ENCODE results near the gene ABITRAM. TPM values are rescaled to one million over a fixed set of nuclear protein-coding genes. Genes with fewer than 3 reads are reported as not detected.
"Not testable (repeated sequence)": the region's sequence is repeated elsewhere in the genome, so short reads cannot be mapped to it uniquely, and the experiment has no call there.

The ABITRAM gene
- total RNA-seq = 10 to 100 TPM in 6 of 9 donors, 1 to 10 TPM in 3; 3.5 to 20.2 (median 12.1) TPM
- polyA plus RNA-seq = 10 to 100 TPM; 13.2 to 33.0 (median 17.1) TPM
- long read RNA-seq, donor 1, transcript FAM206A-201 (6 exons, 2,134 nt) = major isoform, 12 of 545 reads
- long read RNA-seq, donor 1, partial matches to known transcripts = 461 of 545 reads
- long read RNA-seq, donor 1, other reads (novel, unspliced or antisense) = 70 of 545 reads
- long read RNA-seq, donor 2, partial matches to known transcripts = 842 of 889 reads
- long read RNA-seq, donor 2, other reads (novel, unspliced or antisense) = 44 of 889 reads
- long read RNA-seq, donor 3, transcript FAM206A-201 (6 exons, 2,134 nt) = major isoform, 8 of 545 reads
- long read RNA-seq, donor 3, partial matches to known transcripts = 386 of 545 reads
- long read RNA-seq, donor 3, other reads (novel, unspliced or antisense) = 150 of 545 reads
- long read RNA-seq, donor 4, partial matches to known transcripts = 0 of 5 reads
- long read RNA-seq, donor 4, other reads (novel, unspliced or antisense) = 1 of 5 reads
- long read RNA-seq, donor 5, transcript FAM206A-201 (6 exons, 2,134 nt) = major isoform, 10 of 17 reads
- long read RNA-seq, donor 5, partial matches to known transcripts = 0 of 17 reads
- long read RNA-seq, donor 5, other reads (novel, unspliced or antisense) = 6 of 17 reads
- long read RNA-seq, donor 6, partial matches to known transcripts = 0 of 3 reads
- long read RNA-seq, donor 6, other reads (novel, unspliced or antisense) = 1 of 3 reads
- long read RNA-seq, donor 7, partial matches to known transcripts = 269 of 297 reads
- long read RNA-seq, donor 7, other reads (novel, unspliced or antisense) = 26 of 297 reads
- long read RNA-seq, donor 8, transcript FAM206A-201 (6 exons, 2,134 nt) = major isoform, 10 of 861 reads
- long read RNA-seq, donor 8, partial matches to known transcripts = 834 of 861 reads
- long read RNA-seq, donor 8, other reads (novel, unspliced or antisense) = 16 of 861 reads
- long read RNA-seq, donor 9, partial matches to known transcripts = 401 of 643 reads
- long read RNA-seq, donor 9, other reads (novel, unspliced or antisense) = 238 of 643 reads
- long read RNA-seq, donor 10, transcript FAM206A-201 (6 exons, 2,134 nt) = major isoform, 8 of 204 reads
- long read RNA-seq, donor 10, partial matches to known transcripts = 153 of 204 reads
- long read RNA-seq, donor 10, other reads (novel, unspliced or antisense) = 43 of 204 reads

GRCh38 chr9:108934323-108934893, at the start of gene ABITRAM:
Gene ABITRAM, plus strand, starts transcription at chr9:108934400. Its CDS starts 87 bp downstream, at chr9:108934487.
- DNase-seq = peak; percentile 74 to 87 (median 76)
- H3K27ac ChIP-seq = peak within 1 kb of the TSS; percentile 49 to 98 (median 91)
- peaks cover 9 to 33% of the 10 kb centered on the region in 2 donors for H3K4me1 ChIP-seq (replicated peaks in 1 of 2)
- WGBS, 4 donors = 0 to 7% (median 0%) methylated on average over 9 to 47 of the region's 47 CpGs
- TF ChIP-seq CTCF (IDR thresholded peaks at IDR 0.05) (peak in 1 of 6 experiments; percentile 1), POLR2A (IDR thresholded peaks at IDR 0.05) (peak in 1 of 2 donors; percentile 40)
- intact Hi-C loops (cut with DNase I) = loop anchor here in 1 of 2 donors (10.0 kb wide), 1 partner anchor 190 kb away; no protein-coding TSS in a partner anchor
- H3K27me3 ChIP-seq = no peaks in the 10 kb centered on the region
- H3K36me3 ChIP-seq (replicated peaks in 1 of 2) = peaks cover 0 to 14% of the 10 kb centered on the region in 2 donors
- no peaks in the 10 kb centered on the region for H3K9me3 ChIP-seq (replicated peaks in 1 of 3)
- H3K4me3 ChIP-seq = peak within 1 kb of the TSS; percentile 52 to 98 (median 92)

GRCh38 chr9:108884701-108885100, 49.5 kb upstream of the ABITRAM start:
- peaks cover 30% of the 10 kb centered on the region in 2 donors for H3K4me1 ChIP-seq (replicated peaks in 1 of 2)
- 48 to 62% (median 61%) methylated on average over 3 of the region's 3 CpGs for WGBS, 4 donors
- intact Hi-C loops (cut with DNase I) = no loop called here
- peak overlapping the region in 2 of 4 donors; percentile 13 to 44 for H3K4me3 ChIP-seq
- peaks cover 0 to 28% of the 10 kb centered on the region in 2 donors for H3K36me3 ChIP-seq (replicated peaks in 1 of 2)
- no peak for TF ChIP-seq CTCF (IDR thresholded peaks at IDR 0.05)
- no peak for TF ChIP-seq POLR2A (IDR thresholded peaks at IDR 0.05)
- H3K27ac ChIP-seq = peak overlapping the region in 3 of 5 donors; percentile 58 to 79 (median 79)
- H3K27me3 ChIP-seq = no peaks in the 10 kb centered on the region
- no peaks in the 10 kb centered on the region for H3K9me3 ChIP-seq (replicated peaks in 1 of 3)
- DNase-seq = no peak

- intact Hi-C loops (cut with DNase I) = no loop called here
- WGBS, 4 donors = 25 to 67% (median 42%) methylated on average over 1 of the region's 1 CpG
- H3K27ac ChIP-seq = peak overlapping the region; percentile 58 to 79 (median 76)
- peak overlapping the region in 1 of 4 donors; percentile 44 for H3K4me3 ChIP-seq
- peaks cover 25 to 31% of the 10 kb centered on the region in 2 donors for H3K4me1 ChIP-seq (replicated peaks in 1 of 2)
- peak; percentile 86 to 96 (median 91) for DNase-seq
- TF ChIP-seq CTCF (IDR thresholded peaks at IDR 0.05) (no peak), POLR2A (IDR thresholded peaks at IDR 0.05) (peak in 1 of 2 donors; percentile 73)
- no peaks in the 10 kb centered on the region for H3K27me3 ChIP-seq
- H3K9me3 ChIP-seq (replicated peaks in 1 of 3) = no peaks in the 10 kb centered on the region
- peaks cover 0 to 21% of the 10 kb centered on the region in 2 donors for H3K36me3 ChIP-seq (replicated peaks in 1 of 2)
These were observed 48.4 kb upstream of the ABITRAM start for GRCh38 chr9:108885643-108886348.

- H3K4me3 ChIP-seq; intact Hi-C loops (cut with DNase I); H3K27me3 ChIP-seq; DNase-seq; H3K9me3 ChIP-seq (replicated peaks in 1 of 3): not testable (repeated sequence)
- H3K27ac ChIP-seq = peak overlapping the region; percentile 44 to 79 (median 76)
- 53 to 65% (median 61%) methylated on average over 3 of the region's 3 CpGs for WGBS, 4 donors
- H3K36me3 ChIP-seq (replicated peaks in 1 of 2) = peaks cover 0 to 24% of the 10 kb centered on the region in 2 donors
- peaks cover 18 to 31% of the 10 kb centered on the region in 2 donors for H3K4me1 ChIP-seq (replicated peaks in 1 of 2)
These were observed 47.5 kb upstream of the ABITRAM start for GRCh38 chr9:108886594-108887271.

All from adrenal gland (tissue), 19 donors.